ENCODE measurements around the gene DDIAS.
"Not testable (repeated sequence)": the region's sequence is repeated elsewhere in the genome, so short reads cannot be mapped to it uniquely, and the experiment has no call there.

DDIAS gene

GRCh38 chr11:82927264-82927880 is 25.8 kb downstream of the DDIAS start:
- DNase-seq (ENCODE audit: low read depth in 2 of 2): no peak

- no peak for DNase-seq (ENCODE audit: low read depth in 2 of 2)
Observed at GRCh38 chr11:82929121-82929520, 27.6 kb downstream of the DDIAS start.

- DNase-seq (ENCODE audit: low read depth in 2 of 2): no peak
Observed at GRCh38 chr11:82930229-82930628, 28.7 kb downstream of the DDIAS start.

GRCh38 chr11:82930734-82931133 is 29.2 kb downstream of the DDIAS start:
- no peak for DNase-seq (ENCODE audit: low read depth in 2 of 2)

GRCh38 chr11:82932564-82932963 is 31.0 kb downstream of the DDIAS start:
- no peak for DNase-seq (ENCODE audit: low read depth in 2 of 2)

- no peak for DNase-seq (ENCODE audit: low read depth in 2 of 2)
Observed at GRCh38 chr11:82936261-82936660, 34.7 kb downstream of the DDIAS start.

GRCh38 chr11:82937554-82937953 is 36.0 kb downstream of the DDIAS start:
- no peak for DNase-seq (ENCODE audit: low read depth in 2 of 2)

- no peak for DNase-seq (ENCODE audit: low read depth in 2 of 2)
Observed at GRCh38 chr11:82939456-82939855, 37.9 kb downstream of the DDIAS start.

- DNase-seq (ENCODE audit: low read depth in 2 of 2): no peak
Observed at GRCh38 chr11:82942376-82942775, 40.8 kb downstream of the DDIAS start.

GRCh38 chr11:82943430-82943829 is 41.9 kb downstream of the DDIAS start:
- not testable (repeated sequence) for DNase-seq (ENCODE audit: low read depth in 2 of 2)

GRCh38 chr11:82944198-82944597 is 42.7 kb downstream of the DDIAS start:
- no peak for DNase-seq (ENCODE audit: low read depth in 2 of 2)

- not testable (repeated sequence) for DNase-seq (ENCODE audit: low read depth in 2 of 2)
Observed at GRCh38 chr11:82945041-82945440, 43.5 kb downstream of the DDIAS start.

- DNase-seq (ENCODE audit: low read depth in 2 of 2): no peak
Observed at GRCh38 chr11:82945682-82946081, 44.1 kb downstream of the DDIAS start.

- DNase-seq (ENCODE audit: low read depth in 2 of 2): no peak
Observed at GRCh38 chr11:82949352-82949751, 47.8 kb downstream of the DDIAS start.

GRCh38 chr11:82950502-82950901 is 49.0 kb downstream of the DDIAS start:
- not testable (repeated sequence) for DNase-seq (ENCODE audit: low read depth in 2 of 2)

GRCh38 chr11:82955736-82956453 is 54.4 kb downstream of the DDIAS start:
- DNase-seq (ENCODE audit: low read depth in 2 of 2): peak; percentile 44 to 68

GRCh38 chr11:82959987-82960778 is 58.6 kb downstream of the DDIAS start:
- DNase-seq (ENCODE audit: low read depth in 2 of 2): peak; percentile 14 to 40

GRCh38 chr11:82960779-82961143 is 59.2 kb downstream of the DDIAS start:
- no peak for DNase-seq (ENCODE audit: low read depth in 2 of 2)

GRCh38 chr11:82962021-82962420 is 60.5 kb downstream of the DDIAS start:
- DNase-seq (ENCODE audit: low read depth in 2 of 2): not testable (repeated sequence)

GRCh38 chr11:82967381-82967780 is 65.8 kb downstream of the DDIAS start:
- DNase-seq (ENCODE audit: low read depth in 2 of 2): no peak

- no peak for DNase-seq (ENCODE audit: low read depth in 2 of 2)
Observed at GRCh38 chr11:82969811-82970210, 68.3 kb downstream of the DDIAS start.

- DNase-seq (ENCODE audit: low read depth in 2 of 2): not testable (repeated sequence)
Observed at GRCh38 chr11:82970507-82971083, 69.1 kb downstream of the DDIAS start.
